Stimulated activated CD8-positive, alpha-beta memory T cell treated with anti-CD3 and anti-CD28 coated beads, Interleukin-4, amount 100 ng/mL, for 24 hours (primary cell): ENCODE results near the gene UBXN6.

Source experiments
- DNase-seq: peaks from one replicate; pipeline ENCODE4 v3.0.0-alpha.2; 2020; ENCODE audit warnings: low read depth

UBXN6 gene

GRCh38 chr19:4455719-4456475 is 1.7 kb downstream of the UBXN6 start:
- no peak for DNase-seq

DNA sequence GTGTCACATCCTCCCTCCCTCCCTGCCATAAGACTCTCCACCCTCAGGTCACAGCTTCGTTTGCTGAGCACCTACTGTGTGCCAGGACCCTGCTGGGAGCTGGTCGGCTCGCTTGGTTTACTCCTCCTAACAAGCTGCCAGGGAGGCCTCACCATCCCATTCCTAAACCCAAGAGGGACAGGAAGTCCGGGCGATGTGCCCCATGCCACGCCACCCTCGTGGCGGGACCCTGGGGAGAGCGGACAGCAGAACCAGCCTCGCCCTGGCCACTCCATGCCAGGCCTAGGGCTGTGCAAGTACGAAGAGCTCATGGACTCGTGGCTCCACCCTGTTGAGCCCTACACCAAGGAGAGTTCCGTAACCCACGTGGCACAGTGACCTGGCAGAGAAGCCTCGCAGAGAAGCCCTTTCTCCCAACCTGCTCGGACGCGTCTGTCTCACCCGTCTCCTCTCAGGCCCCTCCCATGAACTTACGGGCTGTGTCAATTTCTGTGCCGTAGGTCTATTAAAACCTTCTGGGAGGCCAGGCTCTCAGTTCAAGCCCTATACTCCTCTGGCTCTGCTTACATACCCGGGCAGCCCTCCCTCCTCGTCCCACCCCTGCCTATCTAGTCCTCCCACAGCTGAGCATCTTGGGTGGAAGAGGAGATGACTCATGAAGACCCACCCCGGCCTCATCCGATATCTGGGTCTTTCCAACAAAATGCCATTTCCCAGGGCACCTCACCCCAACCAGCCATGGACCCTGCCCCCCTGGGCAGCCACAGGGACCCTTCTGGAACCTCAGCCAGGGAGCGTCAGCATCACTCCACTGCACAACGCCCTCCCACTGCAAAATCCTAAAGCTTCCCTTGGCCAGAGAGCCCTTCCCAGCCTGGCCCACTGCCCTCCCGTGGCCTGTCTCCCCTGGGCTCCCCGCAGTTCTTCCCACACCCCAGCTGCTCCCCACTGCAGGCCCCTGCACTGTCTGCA is 2.6 kb downstream of the UBXN6 start:
- no peak for DNase-seq

GRCh38 chr19:4453232-4454179 is 4.1 kb downstream of the UBXN6 start:
- no peak for DNase-seq

- DNase-seq = no peak
These were observed 5.2 kb downstream of the UBXN6 start for GRCh38 chr19:4452230-4452990.

DNA sequence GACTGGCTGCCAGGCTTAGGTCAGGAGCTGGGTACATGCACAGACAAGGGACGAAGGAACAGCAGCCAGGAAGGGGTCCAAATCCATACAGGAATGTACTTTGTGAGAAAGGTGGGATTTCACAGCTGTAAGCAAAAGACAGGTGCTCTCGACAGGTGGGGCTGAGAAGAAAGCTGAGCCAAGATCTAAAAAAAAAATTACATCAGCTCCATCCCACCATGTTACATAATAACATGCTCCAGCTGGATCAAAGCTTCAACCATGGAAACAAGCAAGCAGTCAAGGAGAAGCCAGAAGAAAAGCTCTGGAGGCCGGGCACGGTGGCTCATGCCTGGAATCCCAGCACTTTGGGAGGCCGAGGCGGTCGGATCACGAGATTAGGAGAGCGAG is 8.0 kb downstream of the UBXN6 start:
- DNase-seq = no peak

- no peak for DNase-seq
These were observed 8.5 kb downstream of the UBXN6 start for GRCh38 chr19:4449022-4449638.

DNA sequence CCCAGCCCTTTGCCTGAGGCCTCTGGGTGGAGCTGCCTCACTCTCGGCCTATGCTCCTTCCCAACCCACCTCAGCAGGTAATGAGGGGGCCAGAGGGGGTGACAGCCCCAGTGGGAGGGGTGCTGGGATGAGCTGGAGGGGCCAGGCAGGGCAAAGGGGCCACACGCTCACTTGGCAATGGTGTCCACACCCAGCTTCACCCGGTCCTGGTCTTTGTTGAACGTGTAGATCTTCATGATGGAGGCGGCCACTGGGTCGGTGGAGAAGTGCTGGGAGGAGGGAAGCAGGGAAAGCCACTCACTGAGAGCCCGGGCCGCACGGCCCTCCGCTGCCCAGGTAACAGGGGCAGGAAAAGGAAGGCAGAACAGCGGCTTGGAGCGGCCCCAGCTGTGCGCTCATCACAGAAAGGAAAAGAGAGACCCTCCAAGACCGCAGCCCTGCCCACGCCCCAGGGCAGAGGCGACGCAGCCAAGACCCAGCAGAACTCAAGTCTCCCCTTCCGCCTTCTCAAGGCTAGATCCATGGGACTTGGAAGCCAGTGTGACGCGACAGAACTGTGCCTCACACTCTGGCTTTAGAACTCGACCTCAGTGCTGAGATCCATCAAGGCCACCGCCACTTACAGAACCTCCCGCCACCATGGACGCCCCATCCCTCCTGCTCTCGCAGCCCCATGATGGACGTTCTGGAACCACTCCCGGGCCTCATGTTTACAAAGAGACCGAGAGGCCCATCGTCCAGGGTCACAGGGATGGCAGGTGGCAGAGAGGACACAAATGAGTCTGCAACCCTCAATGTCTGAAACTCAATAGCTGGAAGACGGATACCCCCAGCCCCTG is 9.2 kb downstream of the UBXN6 start:
- no peak for DNase-seq

DNA sequence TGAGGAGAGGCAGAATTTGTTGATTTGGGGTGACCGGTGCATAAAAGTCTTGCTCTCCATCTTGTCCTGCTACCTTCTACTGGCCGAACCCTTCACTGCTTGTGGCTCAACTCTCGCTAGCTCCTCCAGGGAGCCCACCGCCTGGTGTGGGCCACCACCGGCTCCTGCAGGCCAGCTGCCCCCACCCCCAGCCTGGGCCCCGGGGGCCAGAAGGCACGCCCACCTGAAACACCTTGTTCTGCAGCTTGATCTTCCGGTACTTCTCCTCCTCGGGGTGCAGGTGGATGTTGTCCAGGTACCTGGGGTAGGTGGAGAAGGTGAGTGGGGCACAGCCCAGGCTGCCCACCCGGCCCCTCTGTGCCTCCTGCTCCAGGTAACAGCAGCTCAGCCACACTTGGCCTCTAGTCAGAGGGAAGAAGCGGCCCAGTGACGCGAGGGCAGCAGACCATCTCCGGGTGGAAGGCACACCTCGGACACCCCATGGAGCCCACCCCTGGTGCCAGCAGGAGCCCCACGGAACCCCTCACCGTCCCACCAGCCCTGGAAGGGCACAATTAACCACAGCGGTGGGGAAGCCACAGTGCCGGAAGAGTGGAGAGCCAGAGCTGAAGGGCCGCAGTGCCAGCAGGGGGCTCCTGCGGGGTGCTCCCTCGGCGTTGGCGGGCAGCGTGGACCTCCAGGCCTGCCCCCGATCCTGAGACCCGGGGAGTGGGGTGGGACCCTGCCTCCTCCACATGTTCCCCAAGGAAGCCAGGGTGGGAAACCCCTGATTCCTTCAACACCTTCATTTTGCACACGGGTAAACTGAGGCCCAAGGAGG is 10.1 kb downstream of the UBXN6 start:
- DNase-seq = no peak

- no peak for DNase-seq
These were observed 10.8 kb downstream of the UBXN6 start for GRCh38 chr19:4446704-4447200.

GRCh38 chr19:4445963-4446703 is 11.5 kb downstream of the UBXN6 start:
- no peak for DNase-seq

DNA sequence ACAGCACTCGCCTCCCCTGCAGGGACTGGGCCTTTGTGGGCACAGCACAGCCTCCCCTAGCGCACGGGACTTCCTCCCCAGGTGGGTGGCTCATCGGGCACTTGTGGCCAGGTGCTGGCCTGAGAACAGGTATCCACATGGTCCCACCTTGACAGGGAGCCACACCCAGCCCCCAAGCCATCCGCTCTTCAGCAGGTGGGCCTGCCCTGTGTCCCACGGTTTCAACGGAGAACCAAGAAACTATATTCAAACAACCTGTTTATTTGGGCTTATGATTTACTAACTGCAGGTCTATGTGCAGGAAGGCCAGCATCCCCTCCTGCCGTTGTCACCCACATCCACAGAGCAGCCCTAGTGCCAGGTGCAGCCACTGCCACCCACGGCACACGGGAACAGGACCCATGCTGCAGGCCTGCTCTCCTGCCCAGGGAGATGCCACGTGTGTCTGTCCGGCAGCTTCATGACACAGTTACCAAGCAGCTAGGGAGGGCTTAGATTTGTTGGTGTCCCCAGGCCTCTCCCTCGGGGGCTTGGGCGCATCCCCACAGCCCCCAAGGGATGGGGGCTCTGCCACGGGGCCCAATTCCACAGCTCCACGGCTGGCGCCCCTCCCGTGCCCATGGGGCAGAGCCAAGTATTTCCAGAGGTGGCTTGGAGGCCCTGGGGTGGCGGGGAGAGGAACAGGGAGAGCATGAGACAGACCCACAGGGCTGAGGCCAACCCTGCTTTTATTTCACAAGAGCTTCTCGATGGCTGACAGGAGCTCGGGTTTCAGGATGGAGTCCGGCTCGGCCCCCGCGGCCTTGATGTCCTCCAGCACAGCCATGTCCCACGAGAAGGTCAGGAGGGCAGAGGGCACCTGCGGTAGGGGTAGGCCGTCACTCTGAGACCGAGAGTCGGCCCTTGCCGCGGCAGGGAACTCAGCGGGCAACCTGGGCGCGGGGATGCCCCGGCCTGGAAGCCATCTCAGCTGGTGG is 12.5 kb downstream of the UBXN6 start:
- DNase-seq = no peak

GRCh38 chr19:4443966-4444764 is 13.4 kb downstream of the UBXN6 start:
- DNase-seq = no peak

GRCh38 chr19:4443188-4443587 is 14.4 kb downstream of the UBXN6 start:
- no peak for DNase-seq

DNA sequence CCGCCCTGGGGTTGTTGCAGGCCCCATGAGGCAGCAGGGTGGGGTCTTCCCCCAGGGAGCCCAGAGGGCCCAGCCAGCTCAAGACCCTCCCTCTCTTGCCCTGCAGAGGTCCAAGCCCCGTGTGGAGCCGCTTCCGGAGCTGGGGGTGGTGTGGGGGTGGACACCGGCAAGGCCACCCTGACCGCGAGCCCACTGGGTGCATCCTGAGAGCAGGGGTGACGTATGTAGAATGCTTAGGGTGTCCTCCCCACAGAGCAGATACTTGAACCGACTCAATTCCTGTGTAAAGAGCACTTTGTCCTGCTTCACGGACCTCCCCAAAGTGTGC is 14.8 kb downstream of the UBXN6 start:
- DNase-seq = no peak

- no peak for DNase-seq
These were observed 15.4 kb downstream of the UBXN6 start for GRCh38 chr19:4441994-4442818.
